GM12865 (cell line): Measurements from ENCODE around the gene SPATS2L.

Experiments
- DNase-seq: peaks from one replicate; pipeline ENCODE4 v3.0.0; 2010; ENCODE audit warnings: low read depth
- H3K4me3 ChIP-seq: 2 replicates; pipeline ENCODE4 v1.5.1; 2011; ENCODE audit warnings: mild to moderate bottlenecking, low read depth, low read length, control low read depth
- CTCF ChIP-seq: IDR thresholded peaks from 2 replicates; pipeline ENCODE4 v1.5.1; 2011; ENCODE audit warnings: low read length, control low read depth, low read depth, inconsistent platforms; ENCODE audit not compliant: insufficient read depth; ENCODE audit errors: missing control alignments

Gene SPATS2L

GRCh38 chr2:200490001-200490400 lies 183.5 kb downstream of the SPATS2L start:
- no peak overlapping the region for H3K4me3 ChIP-seq
- no peak for DNase-seq
- TF ChIP-seq CTCF, result no peak

GRCh38 chr2:200492656-200493055 lies 186.2 kb downstream of the SPATS2L start:
- no peak for DNase-seq
- TF ChIP-seq CTCF, result no peak
- no peak overlapping the region for H3K4me3 ChIP-seq

GRCh38 chr2:200494048-200494447 lies 187.6 kb downstream of the SPATS2L start:
- H3K4me3 ChIP-seq, result no peak overlapping the region
- DNase-seq, result no peak
- no peak for TF ChIP-seq CTCF

- DNase-seq, result no peak
- TF ChIP-seq CTCF, result no peak
- H3K4me3 ChIP-seq, result no peak overlapping the region
These were observed 190.2 kb downstream of the SPATS2L start for GRCh38 chr2:200496696-200497095.

GRCh38 chr2:200498402-200499162 lies 192.1 kb downstream of the SPATS2L start:
- no peak for TF ChIP-seq CTCF
- DNase-seq, result no peak
- no peak overlapping the region for H3K4me3 ChIP-seq

GRCh38 chr2:200502196-200502595 lies 195.7 kb downstream of the SPATS2L start:
- DNase-seq, result no peak
- H3K4me3 ChIP-seq, result no peak overlapping the region
- no peak for TF ChIP-seq CTCF

GRCh38 chr2:200506679-200507078 lies 200.2 kb downstream of the SPATS2L start:
- TF ChIP-seq CTCF, result no peak

More at GRCh38 chr2:200506679-200507078, 200.2 kb downstream of the SPATS2L start:
- no peak overlapping the region for H3K4me3 ChIP-seq
- DNase-seq, result no peak
